Measurements from ENCODE around the gene NONO. TPM values are rescaled to one million over a fixed set of nuclear protein-coding genes. Genes with fewer than 3 reads are reported as not detected.
A peak's percentile ranks its signal among the peaks of the same experiment; 100 is the strongest.
"Not testable (repeated sequence)": the region's sequence is repeated elsewhere in the genome, so short reads cannot be mapped to it uniquely, and the experiment has no call there.

NONO gene
- total RNA-seq, 1 donor, result 462 TPM

DNA sequence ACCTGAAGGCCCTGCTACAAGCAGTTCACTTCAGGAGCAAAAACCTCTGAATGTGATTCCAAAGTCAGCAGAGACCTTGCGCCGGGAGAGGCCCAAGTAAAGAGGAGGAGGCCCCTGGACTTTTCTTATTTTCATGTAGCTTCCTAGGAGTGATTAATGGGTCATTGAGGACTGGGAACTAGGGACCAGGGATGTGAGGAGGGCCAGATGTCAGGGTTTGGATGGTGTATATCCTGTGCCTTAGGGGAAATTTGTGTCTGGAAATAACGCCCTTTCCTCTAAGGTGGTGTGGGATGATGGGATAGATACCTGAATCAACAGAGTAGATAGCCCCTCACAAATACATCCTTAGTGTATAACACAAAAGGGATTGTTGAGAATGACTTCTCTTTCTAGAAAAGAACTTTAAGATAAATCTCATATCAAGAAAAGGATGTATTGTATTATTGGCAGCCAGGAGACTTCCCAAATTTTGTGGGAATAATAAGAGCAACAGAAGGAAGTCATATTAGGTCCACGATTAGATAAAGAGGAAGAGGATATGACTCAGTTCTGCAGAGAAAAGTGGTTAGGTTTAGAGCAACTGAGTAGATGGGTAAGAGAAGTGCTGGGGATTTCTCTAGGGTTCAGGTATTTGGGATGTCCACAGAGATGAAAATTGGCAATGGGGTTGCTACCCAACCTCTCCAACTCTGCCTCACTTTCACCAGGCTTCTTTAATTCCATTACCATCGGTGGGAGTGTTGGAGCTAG lies 19.2 kb downstream of the NONO start:
- DNase-seq (ENCODE audit: low read depth), result no peak
- no peak overlapping the region for H3K4me3 ChIP-seq (ENCODE audit: low read depth, low read length)
- TF ChIP-seq, protein P1, sequence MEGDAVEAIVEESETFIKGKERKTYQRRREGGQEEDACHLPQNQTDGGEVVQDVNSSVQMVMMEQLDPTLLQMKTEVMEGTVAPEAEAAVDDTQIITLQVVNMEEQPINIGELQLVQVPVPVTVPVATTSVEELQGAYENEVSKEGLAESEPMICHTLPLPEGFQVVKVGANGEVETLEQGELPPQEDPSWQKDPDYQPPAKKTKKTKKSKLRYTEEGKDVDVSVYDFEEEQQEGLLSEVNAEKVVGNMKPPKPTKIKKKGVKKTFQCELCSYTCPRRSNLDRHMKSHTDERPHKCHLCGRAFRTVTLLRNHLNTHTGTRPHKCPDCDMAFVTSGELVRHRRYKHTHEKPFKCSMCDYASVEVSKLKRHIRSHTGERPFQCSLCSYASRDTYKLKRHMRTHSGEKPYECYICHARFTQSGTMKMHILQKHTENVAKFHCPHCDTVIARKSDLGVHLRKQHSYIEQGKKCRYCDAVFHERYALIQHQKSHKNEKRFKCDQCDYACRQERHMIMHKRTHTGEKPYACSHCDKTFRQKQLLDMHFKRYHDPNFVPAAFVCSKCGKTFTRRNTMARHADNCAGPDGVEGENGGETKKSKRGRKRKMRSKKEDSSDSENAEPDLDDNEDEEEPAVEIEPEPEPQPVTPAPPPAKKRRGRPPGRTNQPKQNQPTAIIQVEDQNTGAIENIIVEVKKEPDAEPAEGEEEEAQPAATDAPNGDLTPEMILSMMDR (IDR thresholded peaks at IDR 0.05; ENCODE audit: insufficient read depth, low read depth, low read length), result no peak

DNA sequence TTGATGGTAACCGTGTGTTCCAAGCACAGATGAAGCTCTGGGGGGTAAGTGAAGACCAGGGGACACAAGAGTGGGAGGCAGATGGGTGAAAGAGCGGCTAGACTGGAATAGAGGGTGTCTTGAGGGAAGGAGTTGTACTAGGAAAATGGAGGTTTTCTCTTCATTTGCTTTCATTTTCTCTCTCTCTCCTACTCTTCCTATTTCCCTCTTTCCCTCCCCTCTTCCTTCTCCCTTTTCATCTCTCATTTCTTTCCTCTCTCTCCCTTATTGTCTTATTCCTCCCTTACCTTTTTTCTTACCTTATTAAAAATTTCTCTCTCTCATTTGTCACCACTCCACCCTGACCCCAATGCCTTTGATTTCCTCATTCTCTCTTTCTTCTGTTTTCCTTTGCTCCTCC lies 21.1 kb downstream of the NONO start:
- H3K4me3 ChIP-seq (ENCODE audit: low read depth, low read length), result no peak overlapping the region
- TF ChIP-seq, protein P1 (IDR thresholded peaks at IDR 0.05; ENCODE audit: insufficient read depth, low read depth, low read length), result no peak
- no peak for DNase-seq (ENCODE audit: low read depth)

- peak; percentile 71 for DNase-seq (ENCODE audit: low read depth)
- TF ChIP-seq, protein P1 (IDR thresholded peaks at IDR 0.05; ENCODE audit: insufficient read depth, low read depth, low read length), result no peak
- no peak overlapping the region for H3K4me3 ChIP-seq (ENCODE audit: low read depth, low read length)
Measured at GRCh38 chrX:71315917-71316316, 32.5 kb downstream of the NONO start.

- DNase-seq (ENCODE audit: low read depth); H3K4me3 ChIP-seq (ENCODE audit: low read depth, low read length): not testable (repeated sequence)
Measured at GRCh38 chrX:71316959-71317358, 33.5 kb downstream of the NONO start.

GRCh38 chrX:71320126-71320525 lies 36.7 kb downstream of the NONO start:
- TF ChIP-seq, protein P1 (IDR thresholded peaks at IDR 0.05; ENCODE audit: insufficient read depth, low read depth, low read length), result no peak
- H3K4me3 ChIP-seq (ENCODE audit: low read depth, low read length), result no peak overlapping the region
- no peak for DNase-seq (ENCODE audit: low read depth)

DNA sequence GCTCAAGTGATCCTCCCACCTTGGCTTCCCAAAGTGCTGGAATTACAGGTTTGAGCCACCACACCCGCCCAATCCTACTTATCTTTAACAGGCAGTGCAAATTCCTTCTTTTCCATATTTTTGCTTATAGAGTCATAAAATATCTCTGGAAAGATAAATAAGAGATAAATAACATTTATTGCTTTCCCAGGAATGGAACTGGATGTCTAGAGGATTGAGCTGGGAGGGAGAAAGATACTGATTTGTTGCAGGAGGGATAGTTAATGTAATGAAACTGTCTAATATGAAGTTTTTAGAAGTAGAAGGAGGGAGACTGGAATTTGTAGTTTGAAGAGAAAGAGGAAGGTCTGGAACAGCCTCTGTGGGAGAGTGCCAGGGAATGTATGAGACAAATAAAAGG lies 38.3 kb downstream of the NONO start:
- DNase-seq (ENCODE audit: low read depth), result peak; percentile 68
- no peak overlapping the region for H3K4me3 ChIP-seq (ENCODE audit: low read depth, low read length)

DNA sequence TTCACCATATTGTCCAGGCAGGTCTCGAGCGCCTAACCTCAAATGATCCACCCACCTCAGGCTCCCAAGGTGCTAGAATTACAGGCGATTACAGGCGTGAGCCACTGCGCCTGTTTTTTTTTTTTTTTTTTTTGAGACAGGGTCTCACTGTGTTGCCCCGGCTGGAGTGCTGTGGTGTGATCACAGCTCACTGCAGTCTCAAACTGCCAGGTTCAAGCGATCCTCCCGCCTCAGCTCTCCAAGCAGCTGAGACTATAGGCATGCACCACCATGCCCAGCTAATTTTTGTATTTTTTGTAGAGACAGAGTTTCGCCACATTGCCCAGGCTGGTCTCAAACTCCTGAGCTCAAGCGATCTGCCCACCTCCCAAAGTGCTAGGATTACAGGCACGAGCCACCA lies 41.0 kb downstream of the NONO start:
- DNase-seq (ENCODE audit: low read depth); H3K4me3 ChIP-seq (ENCODE audit: low read depth, low read length): not testable (repeated sequence)

More for the DNA sequence above, 38.3 kb downstream of the NONO start:
- TF ChIP-seq, protein P1 (IDR thresholded peaks at IDR 0.05; ENCODE audit: insufficient read depth, low read depth, low read length), result no peak

DNA sequence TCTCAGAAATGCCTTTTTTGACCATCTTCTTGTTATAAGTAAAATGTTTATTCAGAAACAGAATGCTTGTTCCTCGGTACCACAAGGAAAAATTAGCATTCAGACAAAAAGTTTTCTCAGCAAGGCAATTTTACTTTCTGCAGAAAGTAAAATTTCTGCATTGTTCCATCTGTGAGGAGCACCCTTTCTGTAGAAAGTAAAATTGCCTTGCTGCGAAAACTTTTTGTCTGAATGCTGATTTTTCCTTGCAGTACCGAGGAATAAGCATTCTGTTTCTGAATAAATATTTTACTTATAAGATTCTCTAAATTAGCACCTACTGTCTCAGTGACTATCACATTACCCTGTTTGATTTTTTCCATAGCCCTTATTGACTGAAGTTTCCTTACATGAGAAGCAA lies 43.0 kb downstream of the NONO start:
- DNase-seq (ENCODE audit: low read depth), result no peak
- TF ChIP-seq, protein P1 (IDR thresholded peaks at IDR 0.05; ENCODE audit: insufficient read depth, low read depth, low read length), result no peak
- no peak overlapping the region for H3K4me3 ChIP-seq (ENCODE audit: low read depth, low read length)

- peak; percentile 10 for DNase-seq (ENCODE audit: low read depth)
- H3K4me3 ChIP-seq (ENCODE audit: low read depth, low read length), result not testable (repeated sequence)
Measured at GRCh38 chrX:71349151-71349665, 65.8 kb downstream of the NONO start.

Data from fibroblast of villous mesenchyme (primary cell).